ENCODE data around the gene NAA25.

NAA25 gene

GRCh38 chr12:112134731-112135130, 26.1 kb upstream of the NAA25 start:
- no peak for TF ChIP-seq RARB (CRISPR knock-in tag; IDR thresholded peaks at IDR 0.05)
- TF ChIP-seq PATZ1 (CRISPR knock-in tag; IDR thresholded peaks at IDR 0.05; ENCODE audit: borderline replicate concordance): no peak
- TF ChIP-seq ZNF565 (CRISPR knock-in tag; conservative IDR thresholded peaks at IDR 0.05; ENCODE audit: low read depth): no peak
- TF ChIP-seq SNAI2 (CRISPR knock-in tag; IDR thresholded peaks at IDR 0.05): no peak
- no peak for TF ChIP-seq PPARA (CRISPR knock-in tag; IDR thresholded peaks at IDR 0.05; ENCODE audit: borderline replicate concordance)
- no peak for TF ChIP-seq TOX (CRISPR knock-in tag; IDR thresholded peaks at IDR 0.05; ENCODE audit: borderline replicate concordance)
- TF ChIP-seq CSDC2 (CRISPR knock-in tag; IDR thresholded peaks at IDR 0.05): no peak
- TF ChIP-seq ZFP3 (CRISPR knock-in tag; IDR thresholded peaks at IDR 0.05): no peak
- no peak for TF ChIP-seq BACH2 (CRISPR knock-in tag; IDR thresholded peaks at IDR 0.05; ENCODE audit: borderline replicate concordance)
- TF ChIP-seq TCF4 (CRISPR knock-in tag; IDR thresholded peaks at IDR 0.05; ENCODE audit: borderline replicate concordance): no peak
- no peak for TF ChIP-seq OSR1 (CRISPR knock-in tag; IDR thresholded peaks at IDR 0.05)
- no peak for TF ChIP-seq ZNF8 (CRISPR knock-in tag; IDR thresholded peaks at IDR 0.05)
- TF ChIP-seq ISL1 (CRISPR knock-in tag; IDR thresholded peaks at IDR 0.05): no peak
- TF ChIP-seq POU6F1 (CRISPR knock-in tag; IDR thresholded peaks at IDR 0.05; ENCODE audit: borderline replicate concordance, low read depth): no peak
- ATAC-seq: no peak

GRCh38 chr12:112133418-112133817, 24.8 kb upstream of the NAA25 start:
- TF ChIP-seq RARB (CRISPR knock-in tag; IDR thresholded peaks at IDR 0.05): no peak
- no peak for TF ChIP-seq SNAI2 (CRISPR knock-in tag; IDR thresholded peaks at IDR 0.05)
- TF ChIP-seq ZC3H10 (CRISPR knock-in tag; IDR thresholded peaks at IDR 0.05): no peak
- no peak for TF ChIP-seq ZNF565 (CRISPR knock-in tag; conservative IDR thresholded peaks at IDR 0.05; ENCODE audit: low read depth)
- TF ChIP-seq CSRNP3 (CRISPR knock-in tag; IDR thresholded peaks at IDR 0.05): no peak
- TF ChIP-seq ISL1 (CRISPR knock-in tag; IDR thresholded peaks at IDR 0.05): no peak
- TF ChIP-seq OSR1 (CRISPR knock-in tag; IDR thresholded peaks at IDR 0.05): no peak
- TF ChIP-seq ZNF70 (CRISPR knock-in tag; IDR thresholded peaks at IDR 0.05): no peak
- TF ChIP-seq TCF4 (CRISPR knock-in tag; IDR thresholded peaks at IDR 0.05; ENCODE audit: borderline replicate concordance): no peak
- no peak for TF ChIP-seq ZFP3 (CRISPR knock-in tag; IDR thresholded peaks at IDR 0.05)
- TF ChIP-seq CSDC2 (CRISPR knock-in tag; IDR thresholded peaks at IDR 0.05): no peak
- no peak for TF ChIP-seq ESRRG (CRISPR knock-in tag; IDR thresholded peaks at IDR 0.05)
- no peak for TF ChIP-seq GLIS3 (CRISPR knock-in tag; IDR thresholded peaks at IDR 0.05)

GRCh38 chr12:112131686-112132085, 23.1 kb upstream of the NAA25 start:
- TF ChIP-seq CSRNP3 (CRISPR knock-in tag; IDR thresholded peaks at IDR 0.05) (no peak), SNAI2 (CRISPR knock-in tag; IDR thresholded peaks at IDR 0.05) (no peak), RARB (CRISPR knock-in tag; IDR thresholded peaks at IDR 0.05) (no peak), CREB5 (CRISPR knock-in tag; IDR thresholded peaks at IDR 0.05; ENCODE audit: low read depth) (no peak), OSR1 (CRISPR knock-in tag; IDR thresholded peaks at IDR 0.05) (no peak), ARNTL (CRISPR knock-in tag; IDR thresholded peaks at IDR 0.05; ENCODE audit: borderline replicate concordance, low read depth) (no peak), ZFP30 (CRISPR knock-in tag; IDR thresholded peaks at IDR 0.05) (no peak), BACH2 (CRISPR knock-in tag; IDR thresholded peaks at IDR 0.05; ENCODE audit: borderline replicate concordance) (no peak), ISL1 (CRISPR knock-in tag; IDR thresholded peaks at IDR 0.05) (no peak), ZNF8 (CRISPR knock-in tag; IDR thresholded peaks at IDR 0.05) (no peak)

More at GRCh38 chr12:112133418-112133817, 24.8 kb upstream of the NAA25 start:
- ATAC-seq: no peak

More at GRCh38 chr12:112131686-112132085, 23.1 kb upstream of the NAA25 start:
- ATAC-seq: no peak
